ENCODE measurements around the gene LENG9.

DNA sequence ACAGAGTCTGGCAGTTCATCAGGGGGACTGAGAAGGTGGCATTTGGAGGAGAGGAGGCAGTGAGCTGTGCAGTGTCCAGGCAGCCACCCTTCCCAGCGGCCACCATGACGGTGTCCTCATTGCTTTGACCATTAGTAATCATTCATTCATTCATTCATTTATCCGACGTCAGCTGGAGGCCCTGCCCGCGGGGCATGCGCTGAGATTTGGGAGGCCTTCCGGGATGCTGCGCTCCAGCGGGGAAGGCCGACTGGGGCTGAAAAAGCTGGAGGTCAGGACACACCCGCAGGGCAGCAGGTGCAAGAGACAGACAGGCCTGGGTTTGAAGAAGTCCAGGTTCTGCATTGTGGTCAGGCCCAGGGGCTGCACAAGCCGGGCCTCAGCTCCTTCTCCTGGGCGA lies 39.4 kb downstream of the LENG9 start:
- TF ChIP-seq, protein P1, sequence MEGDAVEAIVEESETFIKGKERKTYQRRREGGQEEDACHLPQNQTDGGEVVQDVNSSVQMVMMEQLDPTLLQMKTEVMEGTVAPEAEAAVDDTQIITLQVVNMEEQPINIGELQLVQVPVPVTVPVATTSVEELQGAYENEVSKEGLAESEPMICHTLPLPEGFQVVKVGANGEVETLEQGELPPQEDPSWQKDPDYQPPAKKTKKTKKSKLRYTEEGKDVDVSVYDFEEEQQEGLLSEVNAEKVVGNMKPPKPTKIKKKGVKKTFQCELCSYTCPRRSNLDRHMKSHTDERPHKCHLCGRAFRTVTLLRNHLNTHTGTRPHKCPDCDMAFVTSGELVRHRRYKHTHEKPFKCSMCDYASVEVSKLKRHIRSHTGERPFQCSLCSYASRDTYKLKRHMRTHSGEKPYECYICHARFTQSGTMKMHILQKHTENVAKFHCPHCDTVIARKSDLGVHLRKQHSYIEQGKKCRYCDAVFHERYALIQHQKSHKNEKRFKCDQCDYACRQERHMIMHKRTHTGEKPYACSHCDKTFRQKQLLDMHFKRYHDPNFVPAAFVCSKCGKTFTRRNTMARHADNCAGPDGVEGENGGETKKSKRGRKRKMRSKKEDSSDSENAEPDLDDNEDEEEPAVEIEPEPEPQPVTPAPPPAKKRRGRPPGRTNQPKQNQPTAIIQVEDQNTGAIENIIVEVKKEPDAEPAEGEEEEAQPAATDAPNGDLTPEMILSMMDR (conservative IDR thresholded peaks at IDR 0.05 in 1 of 2, IDR thresholded peaks at IDR 0.05 in 1 of 2; ENCODE audit: extremely low read depth in 1 of 2, insufficient read depth in 1 of 2, low read depth in 1 of 2, low read length in 2 of 2): no peak
- TF ChIP-seq EZH2 (IDR thresholded peaks at IDR 0.05; ENCODE audit: borderline replicate concordance, low read length): no peak

All from mammary epithelial cell (primary cell).